KBM-7 (cell line): ENCODE measurements around the gene MAP3K14.
A peak's percentile ranks its signal among the peaks of the same experiment; 100 is the strongest.

ENCODE experiments used
- DNase-seq: peaks from one replicate; pipeline ENCODE4 v3.0.0-alpha.2; 2015
- in situ Hi-C: fragments of 300-500 bp; cut with MboI; formaldehyde crosslinking; loops from 2 replicates; pipeline ENCODE4 v1.14.3; 2020; ENCODE audit warnings: low sequenced_read_pairs, low pct_unique_long_range_greater_than_20kb, mixed read lengths

MAP3K14 gene

DNA sequence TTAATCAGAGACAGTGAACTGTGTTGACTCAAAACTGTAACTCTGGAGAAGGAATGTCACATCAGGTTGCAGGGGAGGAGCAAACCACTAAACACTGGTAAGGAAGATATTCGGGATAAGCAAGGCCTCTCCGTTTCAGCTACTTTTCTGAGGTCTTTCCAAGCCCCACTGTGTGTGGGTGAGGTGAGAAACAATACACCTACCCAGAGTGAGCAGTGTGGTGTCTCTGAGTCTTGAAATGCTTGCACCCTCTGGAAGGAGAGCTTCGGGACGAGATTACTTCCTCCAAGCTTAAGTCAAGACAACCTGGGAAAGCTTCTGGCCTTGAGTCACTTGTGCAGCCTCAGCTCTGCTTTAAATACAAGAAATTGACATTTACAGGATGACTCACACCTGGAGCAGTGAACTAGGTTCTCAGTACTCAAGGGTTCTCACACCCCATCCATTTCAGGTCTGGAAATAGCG, 2.5 kb upstream of the MAP3K14 start:
- DNase-seq = no peak
- in situ Hi-C loops = no loop called here

DNA sequence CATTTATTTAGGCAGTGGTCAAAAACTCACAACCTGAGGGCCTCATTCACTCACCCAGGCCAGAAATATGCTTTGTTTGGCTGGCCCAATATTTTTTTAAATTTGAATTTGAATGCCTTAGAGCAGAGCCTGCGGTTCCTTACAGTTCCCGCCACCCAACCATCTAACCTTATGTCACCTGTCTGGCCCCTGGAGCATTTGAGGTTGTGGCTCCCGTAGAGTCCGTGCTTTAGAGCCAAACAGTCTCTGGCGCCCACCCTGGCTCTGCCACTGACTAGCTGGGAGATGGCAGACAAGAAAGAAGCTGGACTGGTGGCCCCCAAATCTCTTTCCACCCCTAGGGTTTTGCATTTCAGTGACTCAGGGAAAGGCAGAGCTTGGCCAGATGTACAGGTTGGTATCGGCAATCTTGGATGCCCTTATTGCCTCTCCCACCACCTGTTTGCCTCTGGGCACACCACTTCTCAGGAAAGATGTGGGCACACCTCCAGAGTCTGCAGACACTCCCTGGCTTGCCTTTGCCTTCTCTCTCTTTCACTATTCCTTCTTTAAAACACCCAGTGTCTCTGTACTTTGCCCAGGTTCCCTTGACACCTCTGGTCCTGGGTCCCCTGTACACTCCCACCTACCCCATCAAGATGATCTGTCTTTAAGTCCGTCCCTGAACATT, 1.9 kb upstream of the MAP3K14 start:
- no peak for DNase-seq
- in situ Hi-C loops = no loop called here

DNA sequence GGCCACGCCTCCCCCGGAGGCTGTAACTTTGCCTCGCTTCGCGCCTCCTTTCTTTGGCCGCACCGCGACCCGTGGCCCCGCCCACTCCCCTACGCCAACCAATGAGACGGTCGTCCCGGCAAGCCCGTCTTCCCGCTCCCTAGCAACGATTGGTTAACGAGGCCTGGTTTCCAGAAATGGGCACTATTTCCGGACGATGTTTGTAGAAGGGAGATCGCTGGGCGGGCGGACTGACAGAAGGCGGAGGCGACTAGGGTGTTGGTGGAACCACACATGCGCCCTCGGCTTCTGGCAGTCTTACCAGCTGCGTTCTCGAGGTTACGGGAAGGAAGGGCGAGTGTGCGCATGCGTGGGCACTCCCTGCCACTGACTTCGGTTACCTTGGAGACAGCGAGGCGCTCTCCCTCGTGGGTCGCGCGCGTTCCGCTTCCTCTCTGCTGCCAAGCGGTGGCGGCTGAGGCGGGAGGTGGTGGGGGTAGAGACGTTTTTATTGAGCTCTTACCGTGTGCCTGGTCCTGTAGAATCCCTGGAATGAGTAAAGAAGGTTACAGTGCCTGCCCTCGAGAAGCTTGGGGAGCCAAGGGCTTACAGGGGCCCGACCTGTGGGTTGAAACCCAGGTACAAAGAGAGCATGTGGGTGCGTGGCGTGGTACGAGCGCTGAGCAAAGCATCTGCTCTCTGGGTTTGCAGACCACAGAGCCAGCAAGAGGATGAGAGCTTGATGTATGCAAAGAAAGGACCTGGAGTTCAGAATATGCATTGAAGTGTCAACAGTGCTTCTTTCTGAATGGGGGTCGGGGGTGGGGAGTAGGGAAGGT, 500 bp upstream of the MAP3K14 start:
- in situ Hi-C loops = no loop called here
- peak; percentile 100 for DNase-seq

DNA sequence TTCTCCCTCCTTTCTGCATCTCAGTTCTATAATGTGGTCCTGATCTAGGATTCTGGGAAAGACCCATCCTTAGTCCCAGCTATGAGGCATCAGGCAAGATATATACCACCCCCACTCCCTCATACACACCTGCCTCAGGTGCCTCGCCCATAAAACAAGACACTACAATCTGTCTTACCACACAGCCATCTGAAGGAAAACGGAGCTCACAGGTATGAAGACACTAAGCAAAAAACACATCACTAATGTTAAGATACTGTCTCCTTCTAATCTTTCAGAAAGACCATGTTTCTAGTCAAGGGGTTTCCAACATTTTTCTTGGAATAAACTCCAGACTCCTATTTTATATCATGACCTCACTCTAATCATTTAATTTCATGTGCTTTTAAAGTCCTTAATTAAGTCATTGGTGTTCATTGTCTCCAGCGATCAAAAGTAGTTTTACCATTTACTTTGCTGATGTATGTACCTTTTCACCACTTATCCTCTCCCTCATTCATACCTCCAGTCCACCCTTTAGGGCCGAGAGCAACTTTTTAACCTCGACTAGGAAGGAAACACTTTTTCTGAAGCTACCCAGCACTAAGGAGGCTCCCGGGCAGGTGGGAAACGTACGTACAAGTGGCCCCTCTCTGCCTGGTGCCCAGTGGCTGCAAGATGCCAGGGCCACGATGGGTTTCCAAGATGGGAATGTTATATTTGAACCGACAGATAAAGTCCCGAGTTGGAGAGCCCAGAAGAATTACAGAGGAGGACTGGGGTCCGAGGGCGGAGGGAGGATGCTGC, 979 bp downstream of the MAP3K14 start:
- no peak for DNase-seq
- in situ Hi-C loops = no loop called here

DNA sequence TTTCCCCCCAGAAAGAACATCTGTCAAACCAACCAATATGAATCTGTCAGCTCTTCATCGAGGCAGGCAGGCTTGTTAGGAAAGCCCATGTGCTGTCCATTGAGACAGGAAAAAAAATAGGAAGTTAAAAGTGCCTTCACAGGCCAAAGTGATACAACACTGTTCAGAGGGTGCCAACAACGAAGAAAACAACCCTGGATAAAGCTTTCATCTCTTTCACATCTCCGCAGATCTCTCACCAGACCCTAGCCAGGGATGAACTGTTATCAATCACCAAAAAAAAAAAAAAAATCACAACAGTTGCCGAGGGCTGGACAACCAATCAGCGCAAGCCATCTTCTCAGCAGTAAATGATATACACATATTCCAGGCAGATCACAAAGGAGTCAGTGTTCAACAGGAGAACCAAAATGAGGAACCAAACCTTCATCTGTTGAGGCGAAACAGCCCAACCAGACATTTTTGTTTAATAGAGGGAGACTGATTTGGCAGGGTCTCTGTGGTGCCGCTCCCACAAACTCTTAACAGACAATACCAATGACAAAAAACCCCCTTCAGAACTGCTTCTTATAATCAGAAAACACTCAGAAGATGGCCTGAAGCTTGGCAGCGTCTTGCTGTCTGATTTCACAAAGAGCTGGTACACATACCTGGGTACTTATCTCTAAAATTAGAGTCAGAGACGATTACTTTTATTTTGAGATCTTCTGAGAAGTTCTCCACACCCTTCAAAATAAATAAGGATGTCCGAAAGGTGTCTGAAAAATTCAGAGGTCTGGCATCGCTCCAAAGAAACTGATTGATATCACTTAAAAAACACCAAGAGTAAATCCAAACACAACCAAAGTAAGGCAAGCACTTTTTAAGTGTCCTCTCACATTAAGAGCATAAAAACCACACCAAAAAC, 1.8 kb downstream of the MAP3K14 start:
- in situ Hi-C loops = no loop called here
- peak; percentile 79 for DNase-seq

DNA sequence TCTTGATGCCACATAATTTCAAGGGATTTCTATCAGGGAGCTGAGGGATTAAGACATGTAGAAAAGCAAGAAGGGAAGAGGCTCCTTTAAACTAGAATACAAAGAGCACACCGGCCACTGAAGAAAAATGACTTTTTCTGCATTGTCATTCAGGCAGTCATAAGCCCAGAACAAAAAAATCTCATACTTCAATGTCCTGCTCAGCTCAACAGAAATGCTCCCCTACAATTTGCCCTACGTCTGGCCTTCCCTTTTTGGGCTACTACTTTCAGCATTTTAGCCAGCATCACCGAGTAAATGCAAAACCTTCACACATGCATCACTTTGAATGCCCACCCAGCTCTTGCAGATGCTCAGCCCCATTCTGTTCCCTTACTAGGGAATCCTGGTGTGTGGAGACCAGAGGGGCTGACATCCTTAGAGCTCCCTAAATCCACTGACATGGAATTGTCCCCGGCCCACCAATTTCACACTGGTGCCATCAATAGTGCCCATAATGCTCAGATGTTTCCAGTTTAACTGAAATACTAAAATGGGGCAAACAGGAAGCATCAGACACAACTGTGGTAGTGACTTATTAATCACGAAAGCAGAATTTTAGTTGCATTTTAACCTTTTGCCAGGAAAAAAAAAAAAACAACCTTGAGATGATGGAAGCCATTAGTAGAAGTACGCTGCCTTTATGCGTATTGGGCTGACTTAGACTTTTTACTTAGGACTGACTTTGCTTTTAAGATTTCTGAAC, 2.7 kb downstream of the MAP3K14 start:
- in situ Hi-C loops = no loop called here
- no peak for DNase-seq

DNA sequence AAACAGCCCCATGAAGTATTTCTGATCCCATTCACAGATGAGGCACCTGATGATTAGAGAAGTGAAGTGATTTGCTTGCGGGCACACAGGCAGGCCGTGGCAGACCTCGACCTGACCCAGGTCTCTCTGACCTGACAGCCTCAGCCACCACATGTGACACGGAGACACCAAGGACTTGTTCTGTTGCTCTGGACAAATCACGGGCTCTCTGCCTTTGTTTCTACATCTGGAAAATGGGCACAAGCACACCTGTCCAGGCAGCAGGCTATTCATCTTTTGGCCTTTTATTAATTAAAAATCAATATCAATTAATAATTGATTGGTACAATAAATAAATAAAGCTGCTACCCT, 3.4 kb downstream of the MAP3K14 start:
- no peak for DNase-seq
- in situ Hi-C loops = no loop called here

DNA sequence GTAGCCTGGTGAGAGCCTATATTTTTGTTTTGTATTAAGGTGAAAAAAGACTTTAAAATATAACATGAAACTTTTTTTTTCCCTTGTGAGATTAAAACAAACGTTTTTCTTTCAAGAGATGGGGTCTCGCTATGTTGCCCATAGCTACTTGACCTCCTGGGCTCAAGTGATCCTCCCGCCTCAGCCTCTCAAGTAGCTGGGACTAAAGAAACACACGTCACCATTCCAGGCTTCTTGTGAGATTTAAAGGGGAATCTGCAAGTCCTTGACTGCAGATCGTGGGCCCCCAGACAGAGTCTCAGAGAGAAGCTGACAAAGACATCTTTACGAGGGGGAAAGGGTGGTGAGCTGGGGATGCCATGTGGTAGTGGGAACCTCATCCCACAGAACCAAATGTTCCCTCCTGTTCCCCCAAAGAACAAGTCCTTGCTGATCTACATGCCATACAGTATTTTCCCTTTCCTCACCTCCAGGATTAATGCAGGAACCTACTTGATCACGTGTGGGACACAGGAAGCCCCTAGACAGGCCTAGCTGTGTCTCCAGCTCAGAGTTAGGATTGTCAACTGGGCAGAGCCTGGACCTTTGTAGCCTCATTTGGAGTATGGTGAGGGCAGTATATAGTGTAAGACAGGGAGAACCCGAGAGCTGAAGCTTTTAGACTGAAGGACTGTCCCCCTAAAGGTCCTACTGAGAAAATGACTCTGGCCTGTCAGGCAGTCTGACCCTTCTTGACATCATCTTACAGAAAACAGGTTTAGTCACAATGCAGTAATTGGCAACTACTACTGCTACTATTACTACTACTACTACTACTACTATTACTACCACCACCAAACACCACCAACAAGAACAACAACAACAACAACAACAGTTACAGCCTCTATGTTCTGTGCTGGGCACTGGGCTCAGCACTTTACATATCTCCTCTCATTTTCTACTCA, 4.1 kb downstream of the MAP3K14 start:
- no peak for DNase-seq
- in situ Hi-C loops = no loop called here

DNA sequence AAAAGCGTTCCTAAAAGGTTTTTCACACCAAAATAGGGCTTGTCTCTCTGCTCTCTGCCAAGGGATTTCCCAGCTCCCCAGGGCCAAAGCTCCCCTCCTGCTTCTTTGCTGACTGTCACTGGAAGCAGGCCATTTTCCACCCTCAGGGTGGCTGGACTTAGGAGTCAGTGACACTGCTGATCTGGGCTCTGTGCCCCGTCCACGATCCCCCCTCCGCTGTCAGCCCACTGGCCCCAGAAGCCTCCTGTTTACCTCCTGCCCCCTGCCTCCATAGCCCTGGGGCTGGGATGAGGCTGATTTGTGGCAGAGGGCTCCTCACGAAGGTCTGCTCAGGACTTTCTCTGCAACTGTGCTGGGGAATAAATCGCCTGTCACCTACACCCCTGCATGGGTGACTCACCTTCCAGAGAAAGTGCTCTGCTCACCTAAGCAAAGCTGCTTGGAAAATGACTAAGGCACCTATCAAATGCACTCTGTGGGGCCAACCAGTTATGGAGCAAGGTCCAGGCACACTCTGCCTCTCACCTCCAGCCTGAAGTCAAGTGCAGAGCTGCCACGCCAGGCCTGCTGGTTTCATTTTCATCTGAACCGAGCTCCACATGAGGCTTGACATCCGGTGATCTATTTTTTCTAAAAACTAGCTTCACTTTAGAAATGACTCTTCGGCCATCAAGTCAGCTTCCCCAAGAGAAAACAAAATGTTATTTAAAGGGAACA, 4.9 kb downstream of the MAP3K14 start:
- DNase-seq = no peak
- in situ Hi-C loops = no loop called here

DNA sequence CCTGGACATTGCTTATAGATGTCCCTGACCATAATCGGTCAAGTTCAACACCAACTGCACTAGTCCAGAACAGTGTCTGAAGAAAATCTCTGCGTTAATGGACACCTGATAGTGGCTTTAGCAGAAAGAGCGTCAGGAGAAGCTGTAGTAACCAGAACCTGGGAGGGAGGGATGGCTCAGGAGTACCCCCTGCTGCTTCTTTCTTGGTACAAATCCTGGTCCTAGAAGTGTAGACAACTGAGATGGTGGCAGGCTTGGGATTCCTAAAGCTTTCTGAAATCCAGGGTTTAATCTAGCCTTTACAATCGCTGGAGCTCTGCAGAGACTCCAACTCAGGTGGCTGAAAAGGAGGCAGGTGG, 5.4 kb downstream of the MAP3K14 start:
- DNase-seq = peak; percentile 18
- in situ Hi-C loops = no loop called here

DNA sequence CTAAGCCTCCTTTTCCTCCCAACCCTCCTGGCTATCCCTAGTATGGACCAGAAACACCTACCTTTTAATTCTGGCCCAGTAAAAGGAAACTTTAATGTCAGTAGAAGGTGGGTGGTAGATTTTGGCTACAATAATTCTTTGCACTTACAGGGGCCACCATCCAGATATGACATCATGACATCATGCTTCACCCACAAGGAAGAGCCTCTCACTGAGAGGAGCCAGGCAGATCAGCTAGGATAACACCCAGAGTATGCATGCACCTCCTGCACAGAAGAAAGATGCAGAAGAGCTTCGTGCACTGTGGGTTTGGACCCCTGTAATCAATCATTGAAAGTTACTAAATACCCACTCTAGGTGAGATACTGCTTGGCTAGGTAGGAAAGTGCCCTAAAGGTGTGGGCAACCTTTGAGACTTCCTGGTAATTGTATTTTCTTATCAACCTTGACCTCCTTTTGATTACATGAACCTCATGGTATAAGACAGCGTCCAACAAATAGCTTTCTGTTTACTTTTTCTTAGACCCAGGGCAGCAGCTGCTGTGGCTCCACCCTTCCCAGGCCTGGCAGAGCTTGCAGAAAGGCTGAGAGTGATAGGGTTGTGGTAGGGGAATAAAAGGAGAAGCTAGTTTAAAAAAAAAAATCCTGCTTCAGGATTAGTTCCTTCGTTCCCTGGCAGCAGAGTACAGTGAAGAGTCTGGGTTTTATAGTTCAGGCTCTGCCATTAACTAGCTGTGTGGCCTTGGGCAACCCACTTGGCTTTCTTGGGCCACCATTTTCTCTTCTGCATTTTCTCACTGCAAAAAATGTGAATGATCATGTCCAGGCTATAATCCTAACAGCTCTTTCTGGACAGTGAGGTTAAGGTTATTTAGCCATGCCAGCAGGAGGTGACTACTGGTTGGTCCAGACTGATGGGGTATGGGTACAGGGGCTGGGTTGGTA, 6.2 kb downstream of the MAP3K14 start:
- in situ Hi-C loops = no loop called here
- peak; percentile 78 for DNase-seq

DNA sequence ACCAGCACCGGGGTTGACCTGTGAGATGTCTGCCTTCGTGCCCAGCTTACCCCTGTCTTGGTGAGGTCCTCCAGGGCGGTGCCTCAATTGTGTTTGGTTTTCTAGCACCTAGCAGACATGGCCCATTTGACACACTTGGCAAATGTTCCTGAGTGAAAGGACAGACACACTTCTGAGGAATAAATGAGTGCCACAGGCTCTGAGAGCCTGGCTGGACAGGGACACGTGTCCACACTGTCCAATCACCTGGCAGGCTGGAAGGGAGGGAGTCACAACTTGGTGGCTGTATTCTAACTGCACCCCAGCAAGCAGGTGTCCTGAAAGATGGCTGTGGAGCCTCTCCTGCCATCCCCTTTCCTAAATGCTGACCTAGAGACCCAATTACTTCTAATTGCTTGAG, 7.4 kb downstream of the MAP3K14 start:
- in situ Hi-C loops = no loop called here
- DNase-seq = no peak

DNA sequence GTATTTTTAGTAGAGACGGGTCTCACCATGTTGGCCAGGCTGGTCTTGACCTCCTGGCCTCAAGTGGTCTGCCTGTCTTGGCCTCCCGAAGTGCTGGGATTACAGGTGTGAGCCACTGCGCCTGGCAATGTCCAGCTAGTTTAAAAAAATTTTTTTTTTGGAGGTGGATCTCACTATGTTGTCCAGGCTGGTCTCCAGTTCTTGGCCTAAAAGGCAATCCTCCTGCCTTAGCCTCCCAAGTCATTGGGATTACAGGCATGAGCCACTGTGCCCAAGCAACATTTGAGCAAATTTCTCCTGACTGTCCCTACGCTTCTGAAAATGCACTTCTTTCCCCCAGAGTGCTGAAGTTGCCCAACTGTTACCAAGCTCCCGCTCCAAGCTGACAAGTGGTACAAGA, 8.0 kb downstream of the MAP3K14 start:
- in situ Hi-C loops = no loop called here
- no peak for DNase-seq

DNA sequence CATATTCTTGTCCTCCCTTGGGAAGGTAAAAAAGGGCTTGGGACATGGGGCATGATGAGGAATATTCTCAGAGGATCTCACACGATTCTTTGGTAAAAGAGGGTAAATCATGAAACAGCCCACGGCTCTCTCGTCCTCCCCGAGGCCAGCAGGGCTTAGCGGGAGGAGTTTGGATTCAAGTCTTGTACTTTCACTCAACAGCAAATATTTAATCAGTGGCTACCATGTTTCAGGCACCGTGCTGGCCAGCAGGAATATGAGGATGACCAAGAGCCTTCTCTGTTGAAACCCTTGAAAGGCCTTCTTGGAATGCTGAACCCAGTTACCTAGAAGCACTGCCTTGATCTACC, 8.8 kb downstream of the MAP3K14 start:
- in situ Hi-C loops = no loop called here
- DNase-seq = no peak

DNA sequence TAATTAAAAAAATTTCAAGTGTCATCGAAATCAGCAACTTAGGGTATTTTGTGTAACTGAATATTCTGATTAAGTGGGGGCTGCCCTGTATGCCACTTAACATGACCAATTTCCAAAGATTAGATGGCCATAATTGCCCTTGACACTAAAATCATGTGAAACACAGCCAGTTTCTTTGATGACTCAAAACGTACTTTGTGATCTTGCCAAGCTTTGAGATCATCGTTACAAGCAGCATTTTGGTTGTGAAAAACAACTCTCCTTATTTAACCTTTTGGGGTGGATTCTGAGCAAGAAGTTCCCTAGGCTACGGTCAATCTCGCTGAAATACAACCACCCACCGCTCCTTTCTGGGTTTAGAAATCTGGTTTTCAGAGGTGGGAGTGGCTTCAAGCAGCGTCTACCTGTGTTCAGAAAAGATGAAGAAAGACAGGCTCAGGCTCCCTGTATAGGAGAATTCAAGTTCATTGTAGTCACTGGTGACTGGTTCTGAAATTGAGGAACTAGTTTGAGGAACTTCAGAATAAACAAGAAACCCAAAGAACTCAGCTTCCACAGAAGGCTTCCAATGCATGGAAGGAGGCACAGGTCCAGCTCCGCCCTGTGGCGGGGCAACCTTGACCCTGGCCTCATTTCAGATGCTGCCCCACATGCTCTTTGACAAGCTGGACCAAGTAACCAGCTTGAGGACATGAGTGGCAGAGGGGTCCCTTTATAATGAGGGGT, 9.4 kb downstream of the MAP3K14 start:
- DNase-seq = peak; percentile 81
- in situ Hi-C loops = no loop called here
